Tibial nerve (tissue), 4 donors: Measurements from ENCODE around the gene MRPS10.

ENCODE experiments used
- EP300 ChIP-seq, 2 donors: sonication (generic); formaldehyde crosslinking; IDR thresholded peaks; one replicate each; pipeline ENCODE4 v1.6.1; 2017; ENCODE audit warnings: antibody characterized with exemption in 2 of 2, mild to moderate bottlenecking in 1 of 2
- POLR2A ChIP-seq, 2 donors: fragments of 450-650 bp; IDR thresholded peaks; one replicate each; pipeline ENCODE4 v1.6.1; 2017; ENCODE audit warnings: antibody characterized with exemption in 2 of 2, mild to moderate bottlenecking in 2 of 2, moderate library complexity in 2 of 2
- TF ChIP-seq, protein P1 (sequence below), 5 experiments: fragments of 200-600 bp in 3 of 5; fragments of 450-650 bp in 2 of 5; sonication (generic) in 3 of 5; IDR thresholded peaks; one replicate each; pipeline ENCODE4 v1.5.1; 2016 to 2019; ENCODE audit warnings: antibody characterized with exemption in 5 of 5, mild to moderate bottlenecking in 3 of 5, moderate library complexity in 2 of 5

DNA sequence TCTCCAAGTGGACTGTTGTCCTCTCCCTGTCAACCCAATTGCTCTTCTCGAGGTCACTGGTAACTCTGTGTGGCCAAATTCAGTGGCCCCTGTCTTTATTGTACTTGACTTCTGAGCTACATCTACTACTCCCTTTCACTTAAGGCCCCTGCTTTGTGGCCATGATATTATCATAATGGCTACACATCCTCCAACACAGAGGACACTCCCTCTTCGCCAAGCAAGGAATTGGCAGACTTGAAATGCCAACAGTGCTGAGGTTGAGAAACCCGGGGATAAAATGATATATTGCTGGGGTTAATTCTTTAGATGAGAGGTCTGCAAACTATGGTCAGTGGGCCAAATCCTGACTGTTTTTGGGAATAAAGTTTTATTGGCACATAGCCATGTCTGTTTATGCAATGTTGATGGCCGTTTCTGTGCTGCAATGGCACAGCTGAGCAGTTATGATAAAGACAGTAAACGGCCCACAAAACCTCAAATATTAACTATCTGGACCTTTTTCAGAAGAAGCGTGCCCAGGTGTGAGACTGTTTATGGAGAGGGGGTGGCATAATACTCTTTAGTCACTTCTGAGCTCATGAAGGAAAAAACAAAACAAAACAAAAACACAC lies 12.0 kb upstream of the MRPS10 start:
- TF ChIP-seq, protein P1, sequence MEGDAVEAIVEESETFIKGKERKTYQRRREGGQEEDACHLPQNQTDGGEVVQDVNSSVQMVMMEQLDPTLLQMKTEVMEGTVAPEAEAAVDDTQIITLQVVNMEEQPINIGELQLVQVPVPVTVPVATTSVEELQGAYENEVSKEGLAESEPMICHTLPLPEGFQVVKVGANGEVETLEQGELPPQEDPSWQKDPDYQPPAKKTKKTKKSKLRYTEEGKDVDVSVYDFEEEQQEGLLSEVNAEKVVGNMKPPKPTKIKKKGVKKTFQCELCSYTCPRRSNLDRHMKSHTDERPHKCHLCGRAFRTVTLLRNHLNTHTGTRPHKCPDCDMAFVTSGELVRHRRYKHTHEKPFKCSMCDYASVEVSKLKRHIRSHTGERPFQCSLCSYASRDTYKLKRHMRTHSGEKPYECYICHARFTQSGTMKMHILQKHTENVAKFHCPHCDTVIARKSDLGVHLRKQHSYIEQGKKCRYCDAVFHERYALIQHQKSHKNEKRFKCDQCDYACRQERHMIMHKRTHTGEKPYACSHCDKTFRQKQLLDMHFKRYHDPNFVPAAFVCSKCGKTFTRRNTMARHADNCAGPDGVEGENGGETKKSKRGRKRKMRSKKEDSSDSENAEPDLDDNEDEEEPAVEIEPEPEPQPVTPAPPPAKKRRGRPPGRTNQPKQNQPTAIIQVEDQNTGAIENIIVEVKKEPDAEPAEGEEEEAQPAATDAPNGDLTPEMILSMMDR (IDR thresholded peaks at IDR 0.05), result no peak
- TF ChIP-seq POLR2A (IDR thresholded peaks at IDR 0.05) (no peak), EP300 (IDR thresholded peaks at IDR 0.05) (no peak)
